ENCODE results near the gene SERTAD3.
"Not testable (repeated sequence)": the region's sequence is repeated elsewhere in the genome, so short reads cannot be mapped to it uniquely, and the experiment has no call there.

SERTAD3 gene

GRCh38 chr19:40430242-40430641 lies 13.9 kb downstream of the SERTAD3 start:
- ATAC-seq (replicated peaks); DNase-seq; H3K27ac Mint-ChIP-seq; H3K9me3 Mint-ChIP-seq; H3K4me3 Mint-ChIP-seq; H3K27me3 Mint-ChIP-seq: not testable (repeated sequence)
- Mint-ChIP-seq H3K4me1 (ENCODE audit: low read depth in 2 of 2) (peaks cover 8 to 10% of the 10 kb centered on the region in 2 donors), H3K36me3 (ENCODE audit: insufficient read depth) (peaks cover 12% of the 10 kb centered on the region)

- Mint-ChIP-seq H3K36me3 (ENCODE audit: insufficient read depth) (peaks cover 24% of the 10 kb centered on the region), H3K4me1 (ENCODE audit: low read depth in 2 of 2) (peaks cover 12 to 13% of the 10 kb centered on the region in 2 donors)
- not testable (repeated sequence) for DNase-seq; H3K27ac Mint-ChIP-seq; ATAC-seq (replicated peaks); H3K9me3 Mint-ChIP-seq; H3K27me3 Mint-ChIP-seq; H3K4me3 Mint-ChIP-seq
Measured at GRCh38 chr19:40428197-40428596, 15.9 kb downstream of the SERTAD3 start.

- Mint-ChIP-seq H3K27me3 (no peaks in the 10 kb centered on the region), H3K4me3 (peak within 1 kb of the TSS; percentile 98 to 99), H3K36me3 (ENCODE audit: insufficient read depth) (peaks cover 46% of the 10 kb centered on the region), H3K4me1 (ENCODE audit: low read depth in 2 of 2) (peaks cover 11 to 13% of the 10 kb centered on the region in 2 donors), H3K27ac (peak within 1 kb of the TSS; percentile 95 to 97), H3K9me3 (no peaks in the 10 kb centered on the region)
- peak; percentile 100 for DNase-seq
- ATAC-seq (replicated peaks), result peak; percentile 86
Measured at GRCh38 chr19:40425450-40426287, 18.5 kb downstream of the SERTAD3 start, which contains the start of gene SERTAD1. TSS of gene SERTAD1 (minus strand) at chr19:40425992. CDS start at chr19:40423546, 2,446 bp downstream.

- Mint-ChIP-seq H3K27me3 (no peaks in the 10 kb centered on the region), H3K27ac (peak overlapping the region; percentile 95 to 97), H3K9me3 (no peaks in the 10 kb centered on the region), H3K4me3 (peak overlapping the region; percentile 98 to 99), H3K4me1 (ENCODE audit: low read depth in 2 of 2) (peaks cover 12 to 14% of the 10 kb centered on the region in 2 donors), H3K36me3 (ENCODE audit: insufficient read depth) (peaks cover 51% of the 10 kb centered on the region)
- ATAC-seq (replicated peaks) (no peak), DNase-seq (no peak)
Measured at GRCh38 chr19:40424637-40425449, 19.3 kb downstream of the SERTAD3 start.

GRCh38 chr19:40423938-40424337 lies 20.2 kb downstream of the SERTAD3 start:
- ATAC-seq (replicated peaks) (no peak), DNase-seq (no peak)
- peak overlapping the region in 1 of 2 donors; percentile 95 for H3K27ac Mint-ChIP-seq
- H3K36me3 Mint-ChIP-seq (ENCODE audit: insufficient read depth), result peaks cover 53% of the 10 kb centered on the region
- H3K4me1 Mint-ChIP-seq (ENCODE audit: low read depth in 2 of 2), result peaks cover 14 to 15% of the 10 kb centered on the region in 2 donors
- no peaks in the 10 kb centered on the region for H3K9me3 Mint-ChIP-seq
- no peaks in the 10 kb centered on the region for H3K27me3 Mint-ChIP-seq
- H3K4me3 Mint-ChIP-seq, result peak overlapping the region; percentile 98 to 99

GRCh38 chr19:40422748-40423566 lies 21.2 kb downstream of the SERTAD3 start:
- DNase-seq (no peak), ATAC-seq (replicated peaks) (no peak)
- Mint-ChIP-seq H3K9me3 (no peaks in the 10 kb centered on the region), H3K4me1 (ENCODE audit: low read depth in 2 of 2) (peaks cover 15 to 16% of the 10 kb centered on the region in 2 donors), H3K4me3 (peak overlapping the region; percentile 82 to 85), H3K27me3 (no peaks in the 10 kb centered on the region), H3K27ac (peak overlapping the region in 1 of 2 donors; percentile 95), H3K36me3 (ENCODE audit: insufficient read depth) (peaks cover 53% of the 10 kb centered on the region)

GRCh38 chr19:40421993-40422747 lies 22.0 kb downstream of the SERTAD3 start:
- Mint-ChIP-seq H3K4me3 (peak overlapping the region; percentile 82 to 85), H3K4me1 (ENCODE audit: low read depth in 2 of 2) (peaks cover 19 to 20% of the 10 kb centered on the region in 2 donors), H3K9me3 (no peaks in the 10 kb centered on the region), H3K27me3 (no peaks in the 10 kb centered on the region), H3K27ac (peak overlapping the region; percentile 87 to 95), H3K36me3 (ENCODE audit: insufficient read depth) (peaks cover 53% of the 10 kb centered on the region)
- DNase-seq (no peak), ATAC-seq (replicated peaks) (no peak)

GRCh38 chr19:40420766-40421765 lies 23.1 kb downstream of the SERTAD3 start:
- Mint-ChIP-seq H3K27me3 (no peaks in the 10 kb centered on the region), H3K4me3 (peak overlapping the region; percentile 82 to 85), H3K4me1 (ENCODE audit: low read depth in 2 of 2) (peaks cover 22 to 24% of the 10 kb centered on the region in 2 donors), H3K27ac (peak overlapping the region; percentile 87 to 95), H3K9me3 (no peaks in the 10 kb centered on the region), H3K36me3 (ENCODE audit: insufficient read depth) (peaks cover 50% of the 10 kb centered on the region)
- ATAC-seq (replicated peaks) (peak; percentile 46), DNase-seq (peak; percentile 63 to 74 (median 67))

GRCh38 chr19:40420451-40420765 lies 23.7 kb downstream of the SERTAD3 start:
- H3K9me3 Mint-ChIP-seq, result no peaks in the 10 kb centered on the region
- no peaks in the 10 kb centered on the region for H3K27me3 Mint-ChIP-seq
- H3K4me3 Mint-ChIP-seq, result peak overlapping the region; percentile 82 to 85
- peak overlapping the region; percentile 87 to 95 for H3K27ac Mint-ChIP-seq
- H3K36me3 Mint-ChIP-seq (ENCODE audit: insufficient read depth), result peaks cover 43% of the 10 kb centered on the region
- no peak for DNase-seq
- H3K4me1 Mint-ChIP-seq (ENCODE audit: low read depth in 2 of 2), result peaks cover 22 to 24% of the 10 kb centered on the region in 2 donors
- no peak for ATAC-seq (replicated peaks)

GRCh38 chr19:40419780-40420179 lies 24.4 kb downstream of the SERTAD3 start:
- peak overlapping the region; percentile 39 to 61 for H3K4me3 Mint-ChIP-seq
- ATAC-seq (replicated peaks) (no peak), DNase-seq (no peak)
- no peaks in the 10 kb centered on the region for H3K27me3 Mint-ChIP-seq
- H3K36me3 Mint-ChIP-seq (ENCODE audit: insufficient read depth), result peaks cover 39% of the 10 kb centered on the region
- peaks cover 21 to 22% of the 10 kb centered on the region in 2 donors for H3K4me1 Mint-ChIP-seq (ENCODE audit: low read depth in 2 of 2)
- H3K9me3 Mint-ChIP-seq, result no peaks in the 10 kb centered on the region
- H3K27ac Mint-ChIP-seq, result no peak overlapping the region

- DNase-seq, result no peak
- Mint-ChIP-seq H3K27ac (no peak overlapping the region), H3K9me3 (no peaks in the 10 kb centered on the region), H3K4me3 (peak overlapping the region in 1 of 2 donors; percentile 61), H3K36me3 (ENCODE audit: insufficient read depth) (peaks cover 33% of the 10 kb centered on the region), H3K4me1 (ENCODE audit: low read depth in 2 of 2) (peaks cover 15 to 17% of the 10 kb centered on the region in 2 donors), H3K27me3 (no peaks in the 10 kb centered on the region)
- no peak for ATAC-seq (replicated peaks)
Measured at GRCh38 chr19:40419066-40419612, 25.0 kb downstream of the SERTAD3 start.
